H1 (cell line): ENCODE results near the gene NUDT3. TPM values are rescaled to one million over a fixed set of nuclear protein-coding genes. Genes with fewer than 3 reads are reported as not detected.
"Not testable (repeated sequence)": the region's sequence is repeated elsewhere in the genome, so short reads cannot be mapped to it uniquely, and the experiment has no call there.

Source experiments
- CTCF ChIA-PET: fragments of 300-600 bp; sonication (Branson Sonifier 250); formaldehyde crosslinking; loops from one replicate; lab custom pipeline; 2021; ENCODE audit not compliant: partially characterized antibody; lab: Charles Lee
- POLR2A ChIA-PET: fragments of 300-600 bp; sonication (Branson Sonifier 250); formaldehyde crosslinking; loops from one replicate; lab custom pipeline; 2021; ENCODE audit warnings: inconsistent platforms; ENCODE audit not compliant: partially characterized antibody; lab: Charles Lee
- DNase-seq, 2 experiments: peaks; one replicate each; pipeline versions ENCODE4 v3.0.0 to v3.0.0-alpha.2; 2010 to 2022; ENCODE audit warnings: low spot score in 2 of 2, low read depth in 1 of 2, mixed read lengths in 1 of 2
- FAIRE-seq: peaks from 2 replicates; lab custom pipeline; 2011; peaks lifted over from hg19 to GRCh38; lab: Jason Lieb, UNC
- H2AFZ ChIP-seq: 2 replicates; pipeline ENCODE4 v1.8.1; 2012; ENCODE audit warnings: low read length, inconsistent platforms
- H2AK5ac ChIP-seq: 2 replicates; pipeline ENCODE4 v1.6.1; 2013; ENCODE audit warnings: low read depth, low read length
- H2BK120ac ChIP-seq: replicated peaks from 2 replicates; pipeline ENCODE3; 2013; ENCODE audit warnings: low read depth, low read length, inconsistent platforms
- H2BK12ac ChIP-seq: 2 replicates; pipeline ENCODE4 v1.6.1; 2013; ENCODE audit warnings: low read depth, low read length
- H2BK15ac ChIP-seq: 2 replicates; pipeline ENCODE4 v1.6.1; 2013; ENCODE audit warnings: low read length
- H2BK20ac ChIP-seq: 2 replicates; pipeline ENCODE4 v1.6.1; 2013; ENCODE audit warnings: low read length
- H2BK5ac ChIP-seq: 2 replicates; pipeline ENCODE4 v1.6.1; 2013; ENCODE audit warnings: low read depth, low read length
- H3K14ac ChIP-seq: 2 replicates; pipeline ENCODE4 v1.6.1; 2013; ENCODE audit warnings: inconsistent platforms; ENCODE audit not compliant: insufficient read length
- H3K18ac ChIP-seq: 2 replicates; pipeline ENCODE4 v1.6.1; 2013; ENCODE audit warnings: low read length; ENCODE audit errors: extremely low read depth
- H3K23ac ChIP-seq: 2 replicates; pipeline ENCODE4 v1.6.1; 2013; ENCODE audit warnings: inconsistent platforms; ENCODE audit not compliant: insufficient read length
- H3K23me2 ChIP-seq: 2 replicates; pipeline ENCODE4 v1.6.1; 2013; ENCODE audit warnings: low read depth, low read length
- H3K27ac ChIP-seq: 2 replicates; pipeline ENCODE4 v1.6.1; 2011; ENCODE audit warnings: low read depth, low read length, inconsistent platforms
- H3K27me3 ChIP-seq, 4 experiments: replicated peaks in 1 of 4; 1 replicate in 1 of 4; 2 replicates in 3 of 4; pipeline versions ENCODE4 v1.6.1 to v1.8.1; 2011 to 2013; ENCODE audit warnings: low read length in 3 of 4, mild to moderate bottlenecking in 3 of 4, inconsistent platforms in 2 of 4, mixed read lengths in 2 of 4, moderate library complexity in 1 of 4; ENCODE audit not compliant: control insufficient read depth in 3 of 4, insufficient read depth in 3 of 4; ENCODE audit errors: extremely low read depth in 1 of 4
- H3K36me3 ChIP-seq, 4 experiments: 2 replicates each; pipeline versions ENCODE4 v1.6.1 to v1.8.1; 2011 to 2013; ENCODE audit warnings: mild to moderate bottlenecking in 4 of 4, low read length in 3 of 4, moderate library complexity in 2 of 4, control low read depth in 1 of 4, inconsistent platforms in 1 of 4; ENCODE audit not compliant: insufficient read depth in 4 of 4, control insufficient read depth in 2 of 4
- H3K4ac ChIP-seq: replicated peaks from 2 replicates; pipeline ENCODE3; 2013; ENCODE audit warnings: low read length, low read depth, mixed read lengths, inconsistent platforms; ENCODE audit not compliant: insufficient read length
- H3K4me1 ChIP-seq, 4 experiments: replicated peaks in 1 of 4; 1 replicate in 1 of 4; 2 replicates in 3 of 4; pipeline versions ENCODE4 v1.6.1 to v1.8.1; 2011 to 2013; ENCODE audit warnings: low read length in 3 of 4, inconsistent platforms in 2 of 4, mixed read lengths in 1 of 4; ENCODE audit not compliant: insufficient read depth in 4 of 4, control insufficient read depth in 3 of 4
- H3K4me2 ChIP-seq, 2 experiments: 2 replicates each; pipeline versions ENCODE4 v1.6.1 to v1.8.1; 2011 to 2013; ENCODE audit warnings: low read depth in 2 of 2, low read length in 2 of 2, control low read depth in 1 of 2, inconsistent platforms in 1 of 2, mild to moderate bottlenecking in 1 of 2; ENCODE audit not compliant: insufficient read depth in 1 of 2
- H3K4me3 ChIP-seq, 4 experiments: fragments of 200-600, 300-600 bp in 1 of 4; sonication (generic), shearing (Covaris generic), sonication (Bioruptor Twin) in 1 of 4; 2 replicates each; pipeline versions ENCODE4 v1.5.1 to v1.8.1; 2011 to 2016; ENCODE audit warnings: low read length in 4 of 4, low read depth in 3 of 4, control low read depth in 2 of 4, inconsistent platforms in 2 of 4, mild to moderate bottlenecking in 2 of 4, mixed read lengths in 1 of 4, moderate library complexity in 1 of 4; ENCODE audit not compliant: insufficient read depth in 2 of 4; ENCODE audit errors: extremely low read depth in 1 of 4
- H3K56ac ChIP-seq: replicated peaks from 2 replicates; pipeline ENCODE3; 2013; ENCODE audit warnings: low read depth, mild to moderate bottlenecking, mixed read lengths, low read length, inconsistent platforms; ENCODE audit not compliant: insufficient read length
- H3K79me1 ChIP-seq: 2 replicates; pipeline ENCODE4 v1.6.1; 2013; ENCODE audit warnings: low read depth, low read length, control low read depth
- H3K79me2 ChIP-seq, 2 experiments: 2 replicates each; pipeline versions ENCODE4 v1.6.1 to v1.8.1; 2012 to 2013; ENCODE audit warnings: low read length in 2 of 2, mild to moderate bottlenecking in 2 of 2, inconsistent platforms in 1 of 2; ENCODE audit not compliant: insufficient read depth in 2 of 2, control insufficient read depth in 1 of 2
- H3K9ac ChIP-seq, 4 experiments: replicated peaks in 1 of 4; 1 replicate in 1 of 4; 2 replicates in 3 of 4; pipeline versions ENCODE4 v1.6.1 to v1.8.1; 2011 to 2013; ENCODE audit warnings: low read depth in 3 of 4, low read length in 3 of 4, control low read depth in 2 of 4, mild to moderate bottlenecking in 2 of 4, moderate library complexity in 2 of 4, inconsistent platforms in 1 of 4; ENCODE audit errors: extremely low read depth in 1 of 4
- H3K9me3 ChIP-seq, 2 experiments: 2 replicates each; pipeline versions ENCODE4 v1.6.1 to v1.8.1; 2012 to 2013; ENCODE audit warnings: mild to moderate bottlenecking in 2 of 2, moderate library complexity in 2 of 2, control low read depth in 1 of 2, inconsistent platforms in 1 of 2, low read depth in 1 of 2, low read length in 1 of 2, mixed read lengths in 1 of 2; ENCODE audit not compliant: insufficient read depth in 2 of 2
- H4K20me1 ChIP-seq, 2 experiments: replicated peaks in 1 of 2; 2 replicates each; pipeline versions ENCODE3 to v1.8.1; 2011 to 2013; ENCODE audit warnings: inconsistent platforms in 2 of 2, low read length in 2 of 2, mild to moderate bottlenecking in 1 of 2; ENCODE audit not compliant: insufficient read depth in 2 of 2, control insufficient read depth in 1 of 2
- H4K5ac ChIP-seq: 2 replicates; pipeline ENCODE4 v1.6.1; 2013; ENCODE audit warnings: low read length, low read depth, mixed read lengths, inconsistent platforms; ENCODE audit not compliant: insufficient read length
- H4K8ac ChIP-seq: 2 replicates; pipeline ENCODE4 v1.8.0; 2013; ENCODE audit warnings: mild to moderate bottlenecking, moderate library complexity, low read length, inconsistent platforms; ENCODE audit not compliant: insufficient read depth; ENCODE audit errors: extremely low read depth
- H4K91ac ChIP-seq: replicated peaks from 2 replicates; pipeline ENCODE3; 2013; ENCODE audit warnings: low read length, mixed read lengths, inconsistent platforms; ENCODE audit not compliant: insufficient read length
- CBX5 ChIP-seq: fragments of 300-800, 300-1000 bp; sonication (generic); IDR thresholded peaks from 2 replicates; pipeline ENCODE4 v1.7.1; 2016; ENCODE audit warnings: antibody characterized with exemption, low read length, low read depth
- CEBPB ChIP-seq: IDR thresholded peaks from 2 replicates; pipeline ENCODE4 v1.6.1; 2012; ENCODE audit warnings: low read depth, low read length
- SIRT6 ChIP-seq: IDR thresholded peaks from one replicate; pipeline ENCODE4 v1.7.1; 2012; ENCODE audit warnings: low read length, inconsistent platforms
- SRF ChIP-seq: IDR thresholded peaks from 2 replicates; pipeline ENCODE4 v1.6.1; 2011; ENCODE audit warnings: mild to moderate bottlenecking, low read depth, low read length, moderate library complexity
- WGBS, 2 experiments: shearing (Covaris generic) in 1 of 2; methylation state at CpG; one replicate each; pipeline versions ENCODE4 v1.1.6 to v1.1.7; 2013 to 2015; ENCODE audit warnings: low lambda C conversion rate in 2 of 2, mixed read lengths in 2 of 2, inconsistent platforms in 1 of 2, low coverage in 1 of 2, missing lambda C conversion rate in 1 of 2; ENCODE audit not compliant: insufficient replicate concordance in 2 of 2, insufficient coverage in 1 of 2, insufficient read length in 1 of 2; ENCODE audit errors: extremely low coverage in 1 of 2, missing lambda C conversion rate in 1 of 2; 5-methylcytosine and 5-hydroxymethylcytosine counted together
- polyA plus RNA-seq, 7 experiments: library from polyadenylated mRNA; depleted of rRNA in 3 of 7; stranded (reverse) in 5 of 7; unstranded in 2 of 7; fragments of >200 nt in 5 of 7; fragments of 200-250 nt in 2 of 7; gene quantifications; 1 replicate in 5 of 7; 2 replicates in 1 of 7; 4 replicates in 1 of 7; pipeline versions ENCODE4 v1.2.1 to v1.2.3, GENCODE V29; 2011 to 2013; ENCODE audit warnings: missing spikeins in 2 of 7, mixed read lengths in 2 of 7
- total RNA-seq: library from RNA; stranded (reverse); fragmentation: NEBNext Ultra II Directional; extraction: Animal tissue kit (Norgen Biotek cat#: 25700); gene quantifications from 2 replicates; pipeline ENCODE4 v1.2.1, GENCODE V29; 2021

NUDT3 gene
- total and polyA plus RNA-seq, 2 of the 8 experiments (the other 6 are each of a cell fraction or from before 2014, with no cell fraction given), result 14.1 to 36.9 TPM

DNA sequence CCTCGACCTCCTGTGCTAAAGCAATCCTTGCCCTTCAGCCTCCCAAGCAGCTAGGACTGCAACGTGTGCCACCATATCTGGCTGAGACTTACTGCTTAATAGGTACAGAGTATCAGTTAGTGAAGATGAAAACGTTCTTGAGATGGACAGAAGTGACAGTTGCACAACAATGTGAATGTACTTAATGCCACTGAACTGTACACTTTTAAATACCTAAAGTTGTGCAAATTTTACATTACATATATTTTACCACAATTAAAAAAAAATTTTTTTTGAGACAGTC, 25.9 kb downstream of the NUDT3 start (continued):
- TF ChIP-seq SIRT6 (no peak), SRF (no peak), CEBPB (no peak), CBX5 (no peak)
- TF ChIP-seq, all 59 proteins: peak for 0

DNA sequence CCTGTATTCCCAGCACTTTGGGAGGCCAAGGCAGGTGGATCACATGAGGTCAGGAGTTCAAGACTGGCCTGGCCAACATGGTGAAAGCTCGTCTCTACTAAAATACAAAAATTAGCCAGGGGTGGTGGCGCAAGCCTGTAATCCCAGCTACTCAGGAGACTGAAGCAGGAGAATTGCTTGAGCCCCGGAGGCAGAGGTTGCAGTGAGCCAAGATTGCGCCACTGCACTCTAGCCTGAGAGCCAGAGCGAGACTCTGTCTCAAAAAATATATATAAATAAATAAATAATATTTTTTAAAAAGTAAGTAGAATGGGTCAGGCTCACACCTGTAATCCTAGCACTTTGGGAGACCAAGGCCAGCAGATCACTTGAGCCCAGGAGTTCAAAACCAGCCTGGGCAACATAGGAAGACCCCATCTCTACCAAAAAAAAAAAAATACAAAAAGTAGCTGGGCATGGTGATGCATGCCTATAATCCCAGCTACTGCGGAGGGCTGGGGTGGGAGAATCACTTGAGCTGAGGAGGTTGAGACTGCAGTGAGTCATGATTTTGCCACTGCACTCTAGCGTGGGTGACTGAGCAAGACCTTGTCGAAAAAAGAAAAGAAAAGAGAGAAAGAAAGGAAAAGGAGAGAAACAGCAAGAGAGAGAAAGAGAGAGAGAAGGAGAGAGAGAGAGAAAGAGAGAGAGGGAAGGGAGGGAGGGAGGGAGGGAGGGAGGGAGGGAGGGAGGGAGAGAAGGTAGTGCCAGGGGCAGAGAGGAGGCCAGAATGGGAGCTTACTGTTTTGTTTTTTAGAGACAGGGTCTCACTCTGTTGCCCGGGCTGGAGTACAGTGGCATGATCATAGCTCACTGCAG, 26.5 kb downstream of the NUDT3 start:
- POLR2A ChIA-PET, result interaction anchor here (1.3 kb wide), 1 partner anchor 21 kb away, joined by 4 read pairs; no protein-coding TSS in a partner anchor
- H4K20me1 ChIP-seq, H3K14ac ChIP-seq, H2BK12ac ChIP-seq, H3K56ac ChIP-seq, DNase-seq, FAIRE-seq, H3K27me3 ChIP-seq, H3K9me3 ChIP-seq, H3K27ac ChIP-seq, H3K23me2 ChIP-seq, H3K4me1 ChIP-seq, H3K23ac ChIP-seq, H3K4ac ChIP-seq, H4K91ac ChIP-seq, H2BK15ac ChIP-seq, H3K4me2 ChIP-seq, H2BK120ac ChIP-seq, H3K4me3 ChIP-seq, H2BK20ac ChIP-seq, H2AK5ac ChIP-seq, H3K18ac ChIP-seq, H3K9ac ChIP-seq, H2AFZ ChIP-seq, H4K8ac ChIP-seq, H3K36me3 ChIP-seq, H4K5ac ChIP-seq, H2BK5ac ChIP-seq, H3K79me1 ChIP-seq: not testable (repeated sequence)
- peaks cover 3 to 70% of the 10 kb centered on the region in 2 experiments; a peak in 3 of 4 replicates for H3K79me2 ChIP-seq
- CTCF ChIA-PET, result interaction anchor here (0.6 to 1.0 kb wide), 2 partner anchors 10 to 45 kb away, joined by 3 read pairs; no protein-coding TSS in a partner anchor
- 89% methylated on average over 9 of the region's 9 CpGs; no CpG with 5 or more reads in 1 of the 2 experiments for WGBS, 2 experiments
